Stimulated activated CD4-positive, alpha-beta T cell treated with anti-CD3 and anti-CD28 coated beads, TNF-alpha, amount 100 ng/mL, for 24 hours (primary cell): ENCODE measurements around the gene RTBDN.

ENCODE experiments used
- DNase-seq, 3 experiments: peaks; one replicate each; pipeline ENCODE4 v3.0.0-alpha.2; 2020; ENCODE audit warnings: low read depth in 3 of 3

The RTBDN gene

DNA sequence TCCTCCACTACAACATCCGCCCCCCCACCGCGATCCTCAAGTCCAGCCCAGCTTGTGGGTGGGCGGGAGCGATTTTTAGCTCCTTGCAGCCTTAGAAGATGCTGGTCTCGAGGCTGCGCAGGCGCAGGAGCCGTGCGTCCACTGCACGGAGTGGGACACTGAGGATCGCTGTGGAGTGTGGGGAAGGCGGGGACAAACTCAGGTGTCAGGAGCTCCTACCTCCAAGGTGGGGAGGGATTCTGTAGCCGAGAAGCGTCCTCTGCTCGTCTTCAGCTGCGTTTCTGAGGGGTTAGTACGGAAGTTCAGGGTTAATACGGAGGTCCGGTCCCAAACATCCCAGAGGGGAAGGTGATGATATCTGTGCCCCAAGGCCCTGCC lies at the start of gene RTBDN:
Gene RTBDN, minus strand, starts transcription at position 14 of the 378 bp plus-strand sequence. CDS start 4,600 bp downstream, outside the sequence.
- no peak for DNase-seq

GRCh38 chr19:12882589-12882988 lies 48.2 kb upstream of the RTBDN start:
- DNase-seq = no peak

DNA sequence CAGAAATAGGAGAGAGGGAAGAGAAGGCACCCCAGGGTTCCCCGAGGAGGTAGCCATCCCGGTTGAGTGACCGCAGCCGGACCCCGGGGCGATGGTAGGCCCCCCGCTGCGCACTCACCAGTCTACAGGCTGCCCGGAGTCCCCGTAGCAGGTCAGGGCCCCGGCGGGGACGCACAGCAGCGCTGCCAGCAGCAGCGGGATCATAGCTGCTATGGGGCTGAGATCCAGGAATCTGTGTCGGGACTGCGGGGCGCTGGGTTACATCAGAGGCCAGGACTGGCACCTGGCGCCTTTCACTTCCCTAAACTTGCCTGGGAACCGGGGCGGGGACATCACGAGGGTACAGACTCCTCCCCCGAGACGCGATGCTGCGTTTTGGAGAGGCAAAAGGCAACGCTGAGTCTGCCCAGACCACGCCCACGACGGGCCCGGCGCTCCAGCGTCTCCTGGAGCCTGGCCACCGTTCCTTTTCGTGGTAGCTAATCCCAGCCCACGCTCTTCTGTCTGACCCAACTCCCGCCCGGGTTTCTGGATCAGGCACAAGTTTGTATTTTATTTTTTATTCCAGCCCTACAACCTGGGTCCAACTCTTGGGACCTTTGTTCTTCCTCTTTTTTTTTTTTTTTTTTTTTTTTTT lies 46.9 kb upstream of the RTBDN start, which contains the start of gene DNASE2:
Gene DNASE2, minus strand, starts transcription at position 278 of the 637 bp plus-strand sequence. Its CDS starts 74 bp downstream, at position 204.
- peak; percentile 80 to 94 (median 82) for DNase-seq

DNA sequence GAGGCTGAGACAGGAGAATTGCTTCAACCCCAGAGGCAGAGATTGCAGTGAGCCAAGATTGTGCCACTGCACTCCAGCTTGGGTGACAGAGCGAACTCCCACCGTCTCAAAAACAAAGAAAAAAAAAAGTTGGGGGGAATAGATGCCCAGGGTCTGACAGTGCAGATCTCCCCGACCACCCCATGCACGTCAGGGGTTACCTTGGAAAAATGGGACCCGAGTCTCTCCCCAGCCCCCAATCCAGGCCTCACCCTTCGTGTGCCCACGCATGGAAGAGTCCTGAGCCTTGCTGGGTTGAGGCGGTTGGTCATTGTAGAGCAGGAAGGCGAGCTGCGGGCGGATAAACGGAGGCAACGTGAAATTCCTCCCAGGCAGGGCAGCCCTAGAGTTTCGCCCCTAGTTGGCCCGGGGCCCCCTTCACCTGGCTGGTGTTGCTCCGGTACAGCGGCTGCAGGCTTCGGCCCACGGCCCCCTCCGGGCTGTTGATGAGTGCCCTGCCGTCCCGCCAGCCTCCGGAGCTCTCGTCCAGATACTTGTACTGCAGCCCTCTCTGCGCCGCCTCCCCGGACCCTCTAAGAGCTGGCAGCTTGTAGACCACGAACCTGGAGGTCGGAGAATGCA lies 46.3 kb upstream of the RTBDN start:
- DNase-seq = no peak

DNA sequence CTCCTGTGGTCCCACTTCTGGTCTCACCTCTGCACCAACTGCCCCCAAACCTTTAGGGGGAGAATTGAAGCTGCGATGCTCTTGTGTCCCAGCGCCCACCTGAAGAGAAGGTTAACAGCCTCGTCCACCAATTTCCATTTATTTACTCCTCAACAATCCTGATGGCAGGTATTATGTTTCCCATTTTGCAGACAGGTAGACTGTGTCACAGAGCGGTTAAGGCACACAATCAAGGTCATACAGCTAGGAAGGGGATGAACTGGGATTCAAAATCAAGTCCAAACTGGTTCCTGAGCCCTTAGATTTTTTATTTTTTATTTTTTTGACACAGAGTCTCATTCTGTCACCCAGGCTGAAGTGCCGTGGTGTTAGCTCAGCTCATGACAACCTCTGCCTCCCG lies 40.7 kb upstream of the RTBDN start:
- no peak for DNase-seq

- no peak for DNase-seq
Observed at GRCh38 chr19:12873891-12874745, 39.7 kb upstream of the RTBDN start.

DNA sequence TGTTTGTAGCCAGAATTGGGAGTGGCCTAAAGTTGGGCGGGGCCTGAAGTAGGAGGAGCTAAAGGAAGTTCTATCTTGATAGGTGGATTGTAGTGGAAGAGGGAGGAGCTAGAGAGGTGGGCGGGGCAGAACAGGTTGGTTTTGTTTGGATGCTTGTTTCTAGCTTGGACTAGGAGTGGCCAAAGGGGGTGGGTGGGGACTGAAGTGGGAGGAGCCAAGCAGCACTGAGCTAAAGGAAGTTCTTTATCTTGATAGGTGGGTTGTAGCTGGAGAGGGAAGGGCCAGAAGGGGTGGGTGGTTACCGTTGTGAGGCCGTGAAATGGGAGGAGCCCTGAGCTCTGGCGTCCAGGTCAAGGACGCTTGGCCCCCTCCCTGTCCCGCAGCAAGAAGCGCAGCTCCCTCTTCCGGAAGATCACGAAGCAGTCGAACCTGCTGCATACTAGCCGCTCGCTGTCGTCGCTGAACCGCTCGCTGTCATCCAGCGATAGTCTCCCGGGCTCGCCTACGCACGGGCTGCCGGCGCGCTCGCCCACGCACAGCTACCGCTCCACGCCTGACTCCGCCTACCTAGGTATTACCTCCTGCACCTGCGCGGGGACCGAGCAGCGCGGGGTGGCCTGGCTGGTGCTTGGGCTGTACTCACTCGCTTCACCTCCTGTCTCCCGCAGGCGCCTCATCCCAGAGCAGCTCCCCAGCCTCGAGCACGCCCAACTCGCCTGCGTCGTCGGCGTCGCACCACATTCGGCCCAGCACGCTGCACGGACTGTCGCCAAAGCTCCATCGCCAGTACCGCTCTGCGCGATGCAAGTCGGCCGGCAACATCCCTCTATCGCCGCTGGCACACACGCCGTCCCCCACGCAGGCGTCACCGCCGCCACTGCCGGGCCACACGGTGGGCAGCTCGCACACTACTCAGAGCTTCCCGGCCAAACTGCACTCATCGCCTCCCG lies 38.8 kb upstream of the RTBDN start:
- peak in 2 of 3 experiments; percentile 14 to 52 for DNase-seq

GRCh38 chr19:12872255-12872654 lies 37.9 kb upstream of the RTBDN start:
- no peak for DNase-seq

- no peak for DNase-seq
Observed at GRCh38 chr19:12871681-12872080, 37.3 kb upstream of the RTBDN start.

- DNase-seq = no peak
Observed at GRCh38 chr19:12868540-12869112, 34.2 kb upstream of the RTBDN start.

GRCh38 chr19:12867120-12868099 lies 33.0 kb upstream of the RTBDN start:
- DNase-seq = peak in 2 of 3 experiments; percentile 47 to 71

DNA sequence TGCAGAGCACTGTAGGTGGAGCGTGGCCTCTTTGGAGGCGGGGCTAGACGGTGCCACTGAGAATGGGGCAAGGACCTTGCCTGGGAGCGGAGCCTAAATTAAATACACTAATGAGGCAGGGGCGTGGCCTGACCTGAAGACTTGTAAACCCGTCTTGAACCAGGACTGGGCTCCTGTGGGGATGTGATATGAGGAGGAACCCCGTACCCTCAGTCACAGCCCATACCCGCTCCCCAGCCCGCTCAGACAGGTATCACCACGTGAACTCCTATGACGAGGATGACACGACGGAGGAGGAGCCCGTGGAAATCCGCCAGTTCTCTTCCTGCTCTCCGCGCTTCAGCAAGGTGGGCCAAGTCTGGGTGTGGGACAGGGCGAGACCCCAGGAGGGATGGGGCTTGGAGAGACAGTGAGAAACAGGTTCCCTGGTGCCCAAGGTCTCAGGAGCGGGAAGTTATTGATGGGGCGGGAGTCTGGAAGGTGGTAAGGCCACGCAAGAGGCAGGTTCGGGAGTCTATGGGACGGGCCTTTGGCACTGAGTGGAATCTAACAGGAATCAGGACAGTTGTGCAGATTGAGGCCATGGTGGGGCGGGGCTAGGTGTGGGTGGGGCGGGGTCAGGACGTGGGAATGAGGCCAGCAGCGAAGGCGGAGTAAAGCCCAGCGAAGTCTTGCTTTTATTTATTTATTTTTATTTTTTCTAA lies 32.2 kb upstream of the RTBDN start:
- DNase-seq = no peak

DNA sequence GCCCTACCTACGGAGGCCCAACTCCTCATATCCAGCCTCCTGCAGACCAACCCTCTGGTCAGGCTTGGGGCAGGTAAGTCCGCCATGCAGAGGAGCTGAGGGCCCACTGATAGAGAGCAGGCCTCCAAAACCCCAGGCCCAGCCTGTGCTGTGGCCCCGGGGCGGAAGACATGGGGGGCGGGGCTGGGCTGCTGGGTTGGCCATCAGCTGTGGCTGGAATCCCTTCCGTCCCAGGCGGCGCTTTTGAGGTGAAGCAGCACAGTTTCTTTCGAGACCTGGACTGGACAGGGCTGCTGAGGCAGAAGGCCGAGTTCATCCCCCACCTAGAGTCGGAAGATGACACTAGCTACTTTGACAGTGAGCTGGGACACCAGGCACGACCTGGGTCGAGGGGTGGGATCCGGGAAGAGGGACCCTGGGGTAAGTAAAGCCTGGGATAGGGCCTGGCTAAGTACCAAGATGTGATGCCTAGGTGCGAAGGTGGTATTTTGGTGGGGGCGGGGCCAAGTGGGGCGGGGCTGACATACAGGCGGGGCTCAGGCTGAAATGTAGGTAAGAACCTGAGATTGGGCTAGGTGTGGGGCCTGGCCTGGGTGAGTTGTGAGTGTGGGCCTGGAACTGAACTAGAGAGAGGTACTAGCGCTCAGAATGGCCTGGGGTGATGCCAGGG lies 31.5 kb upstream of the RTBDN start:
- no peak for DNase-seq

GRCh38 chr19:12864721-12865715 lies 30.6 kb upstream of the RTBDN start:
- no peak for DNase-seq

GRCh38 chr19:12864143-12864542 lies 29.8 kb upstream of the RTBDN start:
- no peak for DNase-seq

- no peak for DNase-seq
Observed at GRCh38 chr19:12859546-12859945, 25.2 kb upstream of the RTBDN start.
